Ishikawa (cell line): Measurements from ENCODE around the gene ACE.

Experiments
- CEBPB ChIP-seq: IDR thresholded peaks from 2 replicates; pipeline ENCODE4 v1.6.1; 2012
- EP300 ChIP-seq: IDR thresholded peaks from 2 replicates; pipeline ENCODE4 v1.6.1; 2012; ENCODE audit warnings: borderline replicate concordance
- RAD21 ChIP-seq: IDR thresholded peaks from 2 replicates; pipeline ENCODE4 v1.6.1; 2012; ENCODE audit warnings: low read depth
- TAF1 ChIP-seq: IDR thresholded peaks from 2 replicates; pipeline ENCODE4 v1.6.1; 2012; ENCODE audit warnings: low read depth, mild to moderate bottlenecking
- TCF12 ChIP-seq: IDR thresholded peaks from 2 replicates; pipeline ENCODE4 v1.6.1; 2012; ENCODE audit warnings: low read depth
- TEAD4 ChIP-seq: IDR thresholded peaks from 2 replicates; pipeline ENCODE4 v1.6.1; 2012
- YY1 ChIP-seq: IDR thresholded peaks from 2 replicates; pipeline ENCODE4 v1.6.1; 2012; ENCODE audit warnings: low read depth
- ZBTB7A ChIP-seq: IDR thresholded peaks from 2 replicates; pipeline ENCODE4 v1.6.1; 2012; ENCODE audit warnings: low read depth
- TF ChIP-seq, protein P1 (sequence below): IDR thresholded peaks from 2 replicates; pipeline ENCODE4 v1.6.1; 2012
- TF ChIP-seq, protein P2 (sequence below): IDR thresholded peaks from 2 replicates; pipeline ENCODE4 v1.6.1; 2012; ENCODE audit warnings: low read depth, mild to moderate bottlenecking
- TF ChIP-seq, protein P3 (sequence below): IDR thresholded peaks from 2 replicates; pipeline ENCODE4 v1.6.1; 2012

DNA sequence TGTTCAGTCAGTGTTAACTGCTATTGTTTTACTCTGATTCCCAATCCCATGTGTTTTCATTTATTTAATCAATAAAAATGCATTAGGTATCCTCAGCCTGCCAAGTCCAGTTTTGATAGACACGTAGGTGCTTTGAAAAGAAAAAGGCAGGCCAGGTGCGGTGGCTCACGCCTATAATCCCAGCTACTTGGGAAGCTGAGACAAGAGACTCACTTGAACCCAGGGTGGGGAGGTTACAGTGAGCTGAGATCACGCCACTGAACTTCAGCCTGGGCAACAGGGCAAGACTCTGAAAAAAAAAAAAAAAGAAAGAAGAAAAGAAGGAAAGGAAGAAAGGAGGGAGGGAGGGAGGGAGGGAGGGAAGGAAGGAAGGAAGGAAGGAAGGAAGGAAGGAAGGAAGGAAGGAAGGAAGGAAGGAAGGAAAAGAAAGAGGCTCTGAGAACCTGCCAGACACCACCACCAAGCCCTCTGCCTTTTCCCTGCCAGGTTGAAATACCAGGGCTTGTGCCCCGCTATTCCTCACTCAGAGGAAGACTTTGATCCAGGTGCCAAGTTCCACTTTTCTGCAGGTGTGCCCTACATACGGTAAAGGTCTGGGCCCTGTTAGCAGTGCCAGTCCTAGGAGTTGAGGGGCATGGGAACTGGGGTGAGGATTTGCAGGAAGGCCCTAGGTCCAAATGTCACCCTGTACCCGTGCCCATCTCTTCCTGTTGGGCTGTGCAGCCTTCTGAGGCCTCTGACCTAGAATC is 36.2 kb downstream of the ACE start:
- TF ChIP-seq CEBPB (no peak), ZBTB7A (no peak), TAF1 (no peak), EP300 (no peak), RAD21 (no peak), YY1 (no peak), TCF12 (no peak), TEAD4 (no peak)
- TF ChIP-seq, protein P1, sequence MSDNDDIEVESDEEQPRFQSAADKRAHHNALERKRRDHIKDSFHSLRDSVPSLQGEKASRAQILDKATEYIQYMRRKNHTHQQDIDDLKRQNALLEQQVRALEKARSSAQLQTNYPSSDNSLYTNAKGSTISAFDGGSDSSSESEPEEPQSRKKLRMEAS = no peak
- TF ChIP-seq, protein P2, sequence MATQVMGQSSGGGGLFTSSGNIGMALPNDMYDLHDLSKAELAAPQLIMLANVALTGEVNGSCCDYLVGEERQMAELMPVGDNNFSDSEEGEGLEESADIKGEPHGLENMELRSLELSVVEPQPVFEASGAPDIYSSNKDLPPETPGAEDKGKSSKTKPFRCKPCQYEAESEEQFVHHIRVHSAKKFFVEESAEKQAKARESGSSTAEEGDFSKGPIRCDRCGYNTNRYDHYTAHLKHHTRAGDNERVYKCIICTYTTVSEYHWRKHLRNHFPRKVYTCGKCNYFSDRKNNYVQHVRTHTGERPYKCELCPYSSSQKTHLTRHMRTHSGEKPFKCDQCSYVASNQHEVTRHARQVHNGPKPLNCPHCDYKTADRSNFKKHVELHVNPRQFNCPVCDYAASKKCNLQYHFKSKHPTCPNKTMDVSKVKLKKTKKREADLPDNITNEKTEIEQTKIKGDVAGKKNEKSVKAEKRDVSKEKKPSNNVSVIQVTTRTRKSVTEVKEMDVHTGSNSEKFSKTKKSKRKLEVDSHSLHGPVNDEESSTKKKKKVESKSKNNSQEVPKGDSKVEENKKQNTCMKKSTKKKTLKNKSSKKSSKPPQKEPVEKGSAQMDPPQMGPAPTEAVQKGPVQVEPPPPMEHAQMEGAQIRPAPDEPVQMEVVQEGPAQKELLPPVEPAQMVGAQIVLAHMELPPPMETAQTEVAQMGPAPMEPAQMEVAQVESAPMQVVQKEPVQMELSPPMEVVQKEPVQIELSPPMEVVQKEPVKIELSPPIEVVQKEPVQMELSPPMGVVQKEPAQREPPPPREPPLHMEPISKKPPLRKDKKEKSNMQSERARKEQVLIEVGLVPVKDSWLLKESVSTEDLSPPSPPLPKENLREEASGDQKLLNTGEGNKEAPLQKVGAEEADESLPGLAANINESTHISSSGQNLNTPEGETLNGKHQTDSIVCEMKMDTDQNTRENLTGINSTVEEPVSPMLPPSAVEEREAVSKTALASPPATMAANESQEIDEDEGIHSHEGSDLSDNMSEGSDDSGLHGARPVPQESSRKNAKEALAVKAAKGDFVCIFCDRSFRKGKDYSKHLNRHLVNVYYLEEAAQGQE = no peak
- TF ChIP-seq, protein P3, sequence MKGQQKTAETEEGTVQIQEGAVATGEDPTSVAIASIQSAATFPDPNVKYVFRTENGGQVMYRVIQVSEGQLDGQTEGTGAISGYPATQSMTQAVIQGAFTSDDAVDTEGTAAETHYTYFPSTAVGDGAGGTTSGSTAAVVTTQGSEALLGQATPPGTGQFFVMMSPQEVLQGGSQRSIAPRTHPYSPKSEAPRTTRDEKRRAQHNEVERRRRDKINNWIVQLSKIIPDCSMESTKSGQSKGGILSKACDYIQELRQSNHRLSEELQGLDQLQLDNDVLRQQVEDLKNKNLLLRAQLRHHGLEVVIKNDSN = no peak
